ENCODE data around the gene HTR3B.

- TF ChIP-seq EZH2 (IDR thresholded peaks at IDR 0.05; ENCODE audit: borderline replicate concordance) (no peak), EZH2phosphoT487 (IDR thresholded peaks at IDR 0.05; ENCODE audit: low read depth, severe bottlenecking, unreplicated experiment) (no peak)
- TF ChIP-seq, protein P1, sequence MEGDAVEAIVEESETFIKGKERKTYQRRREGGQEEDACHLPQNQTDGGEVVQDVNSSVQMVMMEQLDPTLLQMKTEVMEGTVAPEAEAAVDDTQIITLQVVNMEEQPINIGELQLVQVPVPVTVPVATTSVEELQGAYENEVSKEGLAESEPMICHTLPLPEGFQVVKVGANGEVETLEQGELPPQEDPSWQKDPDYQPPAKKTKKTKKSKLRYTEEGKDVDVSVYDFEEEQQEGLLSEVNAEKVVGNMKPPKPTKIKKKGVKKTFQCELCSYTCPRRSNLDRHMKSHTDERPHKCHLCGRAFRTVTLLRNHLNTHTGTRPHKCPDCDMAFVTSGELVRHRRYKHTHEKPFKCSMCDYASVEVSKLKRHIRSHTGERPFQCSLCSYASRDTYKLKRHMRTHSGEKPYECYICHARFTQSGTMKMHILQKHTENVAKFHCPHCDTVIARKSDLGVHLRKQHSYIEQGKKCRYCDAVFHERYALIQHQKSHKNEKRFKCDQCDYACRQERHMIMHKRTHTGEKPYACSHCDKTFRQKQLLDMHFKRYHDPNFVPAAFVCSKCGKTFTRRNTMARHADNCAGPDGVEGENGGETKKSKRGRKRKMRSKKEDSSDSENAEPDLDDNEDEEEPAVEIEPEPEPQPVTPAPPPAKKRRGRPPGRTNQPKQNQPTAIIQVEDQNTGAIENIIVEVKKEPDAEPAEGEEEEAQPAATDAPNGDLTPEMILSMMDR (IDR thresholded peaks at IDR 0.05; ENCODE audit: poor library complexity), result no peak
Observed at GRCh38 chr11:113985906-113986305, 81.3 kb downstream of the HTR3B start.

Data from hepatocyte (in vitro differentiated cells).